GM12865 (cell line): ENCODE measurements around the gene ETDB.
A peak's percentile ranks its signal among the peaks of the same experiment; 100 is the strongest.
"Not testable (repeated sequence)": the region's sequence is repeated elsewhere in the genome, so short reads cannot be mapped to it uniquely, and the experiment has no call there.

Experiments used
- DNase-seq: peaks from one replicate; pipeline ENCODE4 v3.0.0; 2010; ENCODE audit warnings: low read depth
- H3K4me3 ChIP-seq: 2 replicates; pipeline ENCODE4 v1.5.1; 2011; ENCODE audit warnings: mild to moderate bottlenecking, low read depth, low read length, control low read depth
- TF ChIP-seq, protein P1 (sequence below): IDR thresholded peaks from 2 replicates; pipeline ENCODE4 v1.5.1; 2011; ENCODE audit warnings: low read length, control low read depth, low read depth, inconsistent platforms; ENCODE audit not compliant: insufficient read depth; ENCODE audit errors: missing control alignments

Gene ETDB

GRCh38 chrX:135120056-135120576, at the start of gene ETDB:
Gene ETDB, minus strand, starts transcription at chrX:135120526. Its CDS starts 1,265 bp downstream, at chrX:135119261.
- DNase-seq, H3K4me3 ChIP-seq: not testable (repeated sequence)

DNA sequence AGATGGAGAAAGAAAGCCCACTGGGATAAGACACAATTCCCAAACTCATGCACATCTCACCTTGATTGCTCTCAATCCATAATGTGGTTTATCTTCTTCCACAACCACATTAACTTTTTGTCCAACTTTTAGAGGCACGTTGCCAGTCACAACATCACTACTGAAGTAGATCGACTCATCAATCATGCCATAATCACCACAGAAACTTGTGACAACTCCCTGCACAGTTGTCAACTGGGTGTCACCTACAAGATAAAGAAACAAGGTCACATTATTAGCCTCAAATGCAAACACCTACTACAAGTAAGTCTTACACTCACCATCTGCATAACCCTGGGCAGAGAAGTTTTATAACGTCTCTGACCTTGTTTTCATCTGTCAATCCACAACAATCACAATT, 49.2 kb upstream of the ETDB start:
- not testable (repeated sequence) for H3K4me3 ChIP-seq, DNase-seq

DNA sequence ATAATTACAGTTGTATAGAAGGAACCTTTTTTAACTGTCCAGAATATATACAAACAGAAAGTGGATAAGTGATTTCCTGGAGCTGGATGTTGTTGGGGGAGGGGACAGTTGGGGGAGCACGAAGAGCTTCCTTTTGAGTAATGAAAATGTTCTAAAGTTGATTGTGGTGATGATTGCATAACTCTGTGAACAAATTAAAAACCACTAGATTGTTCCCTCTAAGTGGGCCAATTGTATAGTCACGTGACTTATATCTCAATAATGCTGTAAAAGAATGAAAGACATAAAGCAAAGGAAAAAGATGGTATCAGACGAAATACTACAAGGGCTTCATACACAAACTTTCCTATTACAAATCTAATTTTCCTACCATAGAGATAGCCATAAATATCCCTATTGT, 48.2 kb upstream of the ETDB start:
- no peak for DNase-seq

GRCh38 chrX:135154688-135155087, 34.4 kb upstream of the ETDB start:
- DNase-seq, H3K4me3 ChIP-seq: not testable (repeated sequence)

More for the DNA sequence above, 48.2 kb upstream of the ETDB start:
- no peak overlapping the region for H3K4me3 ChIP-seq
- TF ChIP-seq, protein P1, sequence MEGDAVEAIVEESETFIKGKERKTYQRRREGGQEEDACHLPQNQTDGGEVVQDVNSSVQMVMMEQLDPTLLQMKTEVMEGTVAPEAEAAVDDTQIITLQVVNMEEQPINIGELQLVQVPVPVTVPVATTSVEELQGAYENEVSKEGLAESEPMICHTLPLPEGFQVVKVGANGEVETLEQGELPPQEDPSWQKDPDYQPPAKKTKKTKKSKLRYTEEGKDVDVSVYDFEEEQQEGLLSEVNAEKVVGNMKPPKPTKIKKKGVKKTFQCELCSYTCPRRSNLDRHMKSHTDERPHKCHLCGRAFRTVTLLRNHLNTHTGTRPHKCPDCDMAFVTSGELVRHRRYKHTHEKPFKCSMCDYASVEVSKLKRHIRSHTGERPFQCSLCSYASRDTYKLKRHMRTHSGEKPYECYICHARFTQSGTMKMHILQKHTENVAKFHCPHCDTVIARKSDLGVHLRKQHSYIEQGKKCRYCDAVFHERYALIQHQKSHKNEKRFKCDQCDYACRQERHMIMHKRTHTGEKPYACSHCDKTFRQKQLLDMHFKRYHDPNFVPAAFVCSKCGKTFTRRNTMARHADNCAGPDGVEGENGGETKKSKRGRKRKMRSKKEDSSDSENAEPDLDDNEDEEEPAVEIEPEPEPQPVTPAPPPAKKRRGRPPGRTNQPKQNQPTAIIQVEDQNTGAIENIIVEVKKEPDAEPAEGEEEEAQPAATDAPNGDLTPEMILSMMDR: no peak

- DNase-seq, H3K4me3 ChIP-seq: not testable (repeated sequence)
These were observed 5.8 kb upstream of the ETDB start for GRCh38 chrX:135126145-135126544.

DNA sequence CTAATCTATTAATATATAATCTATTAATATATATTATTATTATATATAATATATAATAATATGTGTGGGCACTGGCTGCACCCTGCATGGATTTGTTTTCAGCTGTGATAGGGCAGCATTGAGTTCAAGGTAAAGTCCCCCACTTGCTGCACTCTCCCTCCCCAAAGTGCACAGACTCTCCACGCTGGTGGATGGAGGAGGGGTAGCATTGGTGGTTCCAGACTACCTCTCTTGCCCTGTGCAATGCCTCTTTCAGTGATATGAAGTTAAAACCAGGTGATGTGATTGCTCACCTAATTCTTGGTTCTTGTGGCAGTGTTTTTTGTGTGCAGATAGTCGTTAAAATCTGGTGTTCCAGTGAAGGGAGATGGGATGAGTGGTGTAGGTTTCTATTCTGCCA, 4.3 kb downstream of the ETDB start:
- DNase-seq, H3K4me3 ChIP-seq: not testable (repeated sequence)

GRCh38 chrX:135114392-135114791, 5.9 kb downstream of the ETDB start:
- no peak overlapping the region for H3K4me3 ChIP-seq
- TF ChIP-seq, protein P1: no peak
- DNase-seq: peak; percentile 55

DNA sequence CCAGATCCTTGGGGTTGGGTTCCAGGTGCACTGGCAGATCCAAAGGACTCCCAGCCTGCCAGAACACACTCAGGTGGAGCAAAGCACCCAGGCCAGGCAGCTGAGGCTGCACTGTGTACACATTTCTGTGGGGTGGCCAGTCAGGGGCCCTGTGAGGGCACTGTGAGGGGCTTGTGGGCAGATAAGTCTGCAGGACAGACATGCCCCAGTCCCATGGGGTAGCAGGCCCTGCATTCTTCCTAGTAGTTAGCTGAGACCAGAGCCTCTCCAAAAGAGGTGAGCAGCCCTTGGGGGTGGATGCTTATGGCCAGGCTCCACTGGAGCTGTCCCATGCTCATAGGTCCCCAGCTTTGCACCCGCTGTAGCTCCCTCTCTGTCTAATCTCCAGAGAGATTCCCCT, 7.6 kb downstream of the ETDB start:
- TF ChIP-seq, protein P1: no peak
- DNase-seq: no peak
- no peak overlapping the region for H3K4me3 ChIP-seq

GRCh38 chrX:135112096-135112729, 8.1 kb downstream of the ETDB start:
- H3K4me3 ChIP-seq: no peak overlapping the region
- TF ChIP-seq, protein P1: peak; percentile 69
- DNase-seq: peak; percentile 46

DNA sequence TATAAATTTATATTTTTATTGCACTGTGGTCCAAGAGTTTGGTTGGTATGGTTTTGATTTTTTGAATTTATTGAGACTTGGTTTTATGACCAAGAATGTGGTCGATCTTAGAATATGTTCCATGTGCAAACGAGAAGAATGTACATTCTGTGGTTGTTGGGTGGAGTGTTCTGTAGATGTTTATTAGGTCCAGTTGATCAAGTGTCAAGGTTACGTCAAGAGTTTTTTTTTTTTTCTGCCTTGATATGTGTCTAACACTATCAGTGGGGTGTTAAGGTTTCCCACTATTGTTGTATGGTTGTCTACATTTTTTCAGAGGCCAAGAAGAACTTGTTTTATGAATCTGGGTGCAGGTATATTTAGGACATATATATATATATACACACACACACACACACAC, 10.8 kb downstream of the ETDB start:
- DNase-seq: no peak
- no peak overlapping the region for H3K4me3 ChIP-seq
- TF ChIP-seq, protein P1: no peak
